Smooth muscle cell (in vitro differentiated cells): ENCODE data around the gene LENG9. TPM values are rescaled to one million over a fixed set of nuclear protein-coding genes. Genes with fewer than 3 reads are reported as not detected.

ENCODE experiments used
- DNase-seq: peaks from one replicate; lab custom pipeline; 2025; ENCODE audit not compliant: unreplicated experiment; lab: John Stamatoyannopoulos, UW
- H2AFZ ChIP-seq: fragments of 200-600 bp; sonication (generic); 2 replicates; pipeline ENCODE4 v1.6.0; 2016; ENCODE audit warnings: antibody characterized with exemption, low read depth, mild to moderate bottlenecking
- H3F3A ChIP-seq: fragments of 200-600 bp; sonication (generic); 2 replicates; pipeline ENCODE4 v1.6.0; 2017; ENCODE audit warnings: antibody characterized with exemption, low read depth
- H3K27ac ChIP-seq: fragments of 200-600 bp; sonication (generic); 2 replicates; pipeline ENCODE4 v1.5.1; 2016; ENCODE audit warnings: low read depth, mild to moderate bottlenecking
- H3K27me3 ChIP-seq: fragments of 200-600 bp; sonication (generic); 2 replicates; pipeline ENCODE4 v1.6.1; 2016; ENCODE audit warnings: low read depth, mild to moderate bottlenecking
- H3K36me3 ChIP-seq: fragments of 200-600 bp; sonication (generic); 2 replicates; pipeline ENCODE4 v1.5.1; 2016; ENCODE audit warnings: low read depth
- H3K4me1 ChIP-seq: fragments of 200-600 bp; sonication (generic); 2 replicates; pipeline ENCODE4 v1.5.1; 2016; ENCODE audit warnings: low read depth
- H3K4me2 ChIP-seq: fragments of 200-600 bp; sonication (generic); 2 replicates; pipeline ENCODE4 v1.6.0; 2016; ENCODE audit warnings: mild to moderate bottlenecking
- H3K4me3 ChIP-seq: fragments of 200-600 bp; sonication (generic); 2 replicates; pipeline ENCODE4 v1.5.1; 2016; ENCODE audit warnings: mild to moderate bottlenecking
- H3K79me2 ChIP-seq: fragments of 200-600 bp; sonication (generic); 2 replicates; pipeline ENCODE4 v1.6.0; 2016; ENCODE audit warnings: low read depth, mild to moderate bottlenecking
- H3K9ac ChIP-seq: fragments of 200-600 bp; sonication (generic); 2 replicates; pipeline ENCODE4 v1.6.0; 2016; ENCODE audit warnings: low read depth
- H3K9me3 ChIP-seq: fragments of 200-600 bp; sonication (generic); replicated peaks from 2 replicates; pipeline ENCODE4 v1.5.1; 2016; ENCODE audit warnings: low read depth
- H4K20me1 ChIP-seq: fragments of 200-600 bp; sonication (generic); 2 replicates; pipeline ENCODE4 v1.6.0; 2016; ENCODE audit warnings: low read depth
- CTCF ChIP-seq: fragments of 200-600 bp; sonication (generic); IDR thresholded peaks from 2 replicates; pipeline ENCODE4 v1.5.1; 2017; ENCODE audit warnings: borderline replicate concordance, mild to moderate bottlenecking, antibody characterized with exemption; ENCODE audit not compliant: insufficient read depth, poor library complexity, severe bottlenecking
- WGBS: methylation state at CpG from one replicate; pipeline ENCODE4 v1.1.7; 2016; ENCODE audit warnings: low lambda C conversion rate; 5-methylcytosine and 5-hydroxymethylcytosine counted together
- polyA plus RNA-seq: library from polyadenylated mRNA; unstranded; fragments of >200 nt; fragmentation: Nextera tagmentation; extraction: Ambion mirVana; gene quantifications from 2 replicates; pipeline ENCODE4 v1.2.1, GENCODE V29; 2016
- total RNA-seq: library from RNA; depleted of rRNA; stranded (reverse); fragments of >200 nt; gene quantifications from 2 replicates; pipeline ENCODE4 v1.2.3, GENCODE V29; 2014

The LENG9 gene
- total and polyA plus RNA-seq, 2 experiments from 2014 or later, result 0.57 to 4.1 TPM

GRCh38 chr19:54458648-54459281, 4.8 kb downstream of the LENG9 start:
- no peak overlapping the region for H3K4me2 ChIP-seq
- DNase-seq, result no peak
- no peaks in the 10 kb centered on the region for H3K4me1 ChIP-seq
- H4K20me1 ChIP-seq, result peaks cover 93% of the 10 kb centered on the region
- H3F3A ChIP-seq, result peaks cover 29% of the 10 kb centered on the region
- H3K79me2 ChIP-seq, result peaks cover 50% of the 10 kb centered on the region
- no peaks in the 10 kb centered on the region for H3K27me3 ChIP-seq
- peak overlapping the region; percentile 15 for H3K27ac ChIP-seq
- no peak for TF ChIP-seq CTCF
- 92% methylated on average over 11 of the region's 11 CpGs for WGBS
- H3K9ac ChIP-seq, result no peak overlapping the region
- H2AFZ ChIP-seq, result no peak overlapping the region
- H3K36me3 ChIP-seq, result peaks cover 7% of the 10 kb centered on the region
- no peak overlapping the region for H3K4me3 ChIP-seq
- no peaks in the 10 kb centered on the region for H3K9me3 ChIP-seq

GRCh38 chr19:54457773-54458647, 5.6 kb downstream of the LENG9 start:
- Histone ChIP-seq H3K4me3 (no peak overlapping the region), H3K4me2 (no peak overlapping the region), H2AFZ (no peak overlapping the region), H3F3A (peaks cover 29% of the 10 kb centered on the region), H3K4me1 (no peaks in the 10 kb centered on the region), H3K9ac (no peak overlapping the region), H3K9me3 (no peaks in the 10 kb centered on the region), H3K79me2 (peaks cover 58% of the 10 kb centered on the region), H3K36me3 (peaks cover 10% of the 10 kb centered on the region), H3K27me3 (no peaks in the 10 kb centered on the region), H3K27ac (no peak overlapping the region), H4K20me1 (peaks cover 100% of the 10 kb centered on the region)
- 97% methylated on average over 38 of the region's 42 CpGs for WGBS
- no peak for TF ChIP-seq CTCF
- no peak for DNase-seq

- Histone ChIP-seq H3K9ac (no peak overlapping the region), H3K79me2 (peaks cover 71% of the 10 kb centered on the region), H3K4me2 (no peak overlapping the region), H3K27me3 (no peaks in the 10 kb centered on the region), H3F3A (peaks cover 22% of the 10 kb centered on the region), H3K36me3 (peaks cover 11% of the 10 kb centered on the region), H3K4me1 (no peaks in the 10 kb centered on the region), H3K27ac (no peak overlapping the region), H2AFZ (no peak overlapping the region), H3K9me3 (no peaks in the 10 kb centered on the region), H3K4me3 (no peak overlapping the region), H4K20me1 (peaks cover 100% of the 10 kb centered on the region)
- WGBS, result 96% methylated on average over 46 of the region's 51 CpGs
- no peak for TF ChIP-seq CTCF
- DNase-seq, result no peak
Observed at GRCh38 chr19:54456423-54457373, 6.9 kb downstream of the LENG9 start.
